HG02973 (cell line): ENCODE measurements around the gene OR6J1.
"Not testable (repeated sequence)": the region's sequence is repeated elsewhere in the genome, so short reads cannot be mapped to it uniquely, and the experiment has no call there.

Experiments used
- ATAC-seq: cut with Tn5 transposase; IDR thresholded peaks from one replicate; pipeline ENCODE4 v1.9.1; 2021; ENCODE audit warnings: moderate library complexity; ENCODE audit not compliant: unreplicated experiment

OR6J1 gene

GRCh38 chr14:22610931-22611330, 33.2 kb downstream of the OR6J1 start:
- no peak for ATAC-seq

GRCh38 chr14:22607291-22607690, 36.9 kb downstream of the OR6J1 start:
- no peak for ATAC-seq

GRCh38 chr14:22606380-22606779, 37.8 kb downstream of the OR6J1 start:
- no peak for ATAC-seq

- ATAC-seq: no peak
Measured at GRCh38 chr14:22602862-22603261, 41.3 kb downstream of the OR6J1 start.

GRCh38 chr14:22601996-22602395, 42.2 kb downstream of the OR6J1 start:
- no peak for ATAC-seq

GRCh38 chr14:22601456-22601855, 42.7 kb downstream of the OR6J1 start:
- no peak for ATAC-seq

- ATAC-seq: no peak
Measured at GRCh38 chr14:22600027-22600426, 44.1 kb downstream of the OR6J1 start.

GRCh38 chr14:22599349-22599748, 44.8 kb downstream of the OR6J1 start:
- ATAC-seq: no peak

- peak; percentile 65 for ATAC-seq
Measured at GRCh38 chr14:22598896-22599244, 45.3 kb downstream of the OR6J1 start.

- peak; percentile 68 for ATAC-seq
Measured at GRCh38 chr14:22598099-22598895, 45.9 kb downstream of the OR6J1 start, which contains the start of gene ABHD4. ABHD4 (plus strand) TSS chr14:22598300; CDS start chr14:22598307, 7 bp downstream.

- peak; percentile 22 for ATAC-seq
Measured at GRCh38 chr14:22597771-22598098, 46.4 kb downstream of the OR6J1 start.

- no peak for ATAC-seq
Measured at GRCh38 chr14:22597265-22597664, 46.9 kb downstream of the OR6J1 start.

GRCh38 chr14:22596354-22596879, 47.7 kb downstream of the OR6J1 start:
- ATAC-seq: no peak

GRCh38 chr14:22594156-22594716, 49.9 kb downstream of the OR6J1 start:
- no peak for ATAC-seq

- ATAC-seq: no peak
Measured at GRCh38 chr14:22593601-22594000, 50.6 kb downstream of the OR6J1 start.

GRCh38 chr14:22593189-22593588, 51.0 kb downstream of the OR6J1 start:
- no peak for ATAC-seq

- peak; percentile 86 for ATAC-seq
Measured at GRCh38 chr14:22589096-22589839, 54.9 kb downstream of the OR6J1 start, which contains the start of gene DAD1. DAD1 (minus strand) TSS chr14:22589224; CDS start chr14:22589157, 67 bp downstream.

GRCh38 chr14:22588526-22589095, 55.5 kb downstream of the OR6J1 start:
- ATAC-seq: no peak

- ATAC-seq: not testable (repeated sequence)
Measured at GRCh38 chr14:22587677-22588422, 56.3 kb downstream of the OR6J1 start.

- ATAC-seq: no peak
Measured at GRCh38 chr14:22587247-22587646, 56.9 kb downstream of the OR6J1 start.

GRCh38 chr14:22583994-22584393, 60.2 kb downstream of the OR6J1 start:
- ATAC-seq: no peak
